Endodermal cell (in vitro differentiated cells): ENCODE data around the gene AXIN2. TPM values are rescaled to one million over a fixed set of nuclear protein-coding genes. Genes with fewer than 3 reads are reported as not detected.

Experiments used
- DNase-seq: peaks from one replicate; pipeline ENCODE4 v3.0.0-alpha.2; 2017
- H3K27ac ChIP-seq: 2 replicates; pipeline ENCODE4 v1.5.1; 2013; ENCODE audit warnings: mild to moderate bottlenecking, low read depth, low read length, moderate library complexity
- H3K27me3 ChIP-seq: 2 replicates; pipeline ENCODE4 v1.6.1; 2013; ENCODE audit warnings: mild to moderate bottlenecking, low read length, moderate library complexity; ENCODE audit not compliant: insufficient read depth, control insufficient read depth, poor library complexity, severe bottlenecking
- H3K36me3 ChIP-seq: 2 replicates; pipeline ENCODE4 v1.7.0; 2013; ENCODE audit warnings: mild to moderate bottlenecking, low read length, moderate library complexity; ENCODE audit not compliant: control insufficient read depth, insufficient read depth
- H3K4me1 ChIP-seq: one replicate; pipeline ENCODE4 v1.7.0; 2013; ENCODE audit warnings: low read length; ENCODE audit not compliant: control insufficient read depth, insufficient read depth
- H3K4me3 ChIP-seq: 2 replicates; pipeline ENCODE4 v1.5.1; 2013; ENCODE audit warnings: mild to moderate bottlenecking, low read length, moderate library complexity
- H3K9ac ChIP-seq: 2 replicates; pipeline ENCODE4 v1.6.1; 2013; ENCODE audit warnings: mild to moderate bottlenecking, low read length, moderate library complexity; ENCODE audit not compliant: poor library complexity, severe bottlenecking; ENCODE audit errors: extremely low read depth
- H3K9me3 ChIP-seq: 2 replicates; pipeline ENCODE4 v1.6.1; 2013; ENCODE audit warnings: mild to moderate bottlenecking, low read length, moderate library complexity; ENCODE audit not compliant: control insufficient read depth
- H3K27ac Mint-ChIP-seq: 2 replicates; pipeline ENCODE4 v1.8.0; 2020; ENCODE audit warnings: mixed read lengths
- H3K27me3 Mint-ChIP-seq: 2 replicates; pipeline ENCODE4 v1.8.0; 2021; ENCODE audit warnings: mild to moderate bottlenecking, mixed read lengths; ENCODE audit not compliant: insufficient read depth
- H3K36me3 Mint-ChIP-seq: 2 replicates; pipeline ENCODE4 v1.8.0; 2020; ENCODE audit warnings: low read depth, mixed read lengths
- H3K4me1 Mint-ChIP-seq: 2 replicates; pipeline ENCODE4 v1.8.0; 2020; ENCODE audit warnings: mixed read lengths
- H3K4me3 Mint-ChIP-seq: 2 replicates; pipeline ENCODE4 v1.8.0; 2020; ENCODE audit warnings: mild to moderate bottlenecking, moderate library complexity, mixed read lengths
- H3K9me3 Mint-ChIP-seq: 2 replicates; pipeline ENCODE4 v1.8.0; 2020; ENCODE audit warnings: mild to moderate bottlenecking, mixed read lengths
- CTCF ChIP-seq: fragments of 200-600 bp; sonication (generic); conservative IDR thresholded peaks from 2 replicates; pipeline ENCODE4 v1.5.0; 2021; ENCODE audit warnings: antibody characterized with exemption, mild to moderate bottlenecking
- WGBS, 2 experiments: methylation state at CpG; one replicate each; pipeline versions ENCODE4 v1.1.5 to v1.1.7; 2013; ENCODE audit warnings: missing lambda C conversion rate in 2 of 2, mixed read lengths in 1 of 2; ENCODE audit not compliant: insufficient coverage in 1 of 2, insufficient read length in 1 of 2; 5-methylcytosine and 5-hydroxymethylcytosine counted together
- total RNA-seq, 2 donors: library from RNA; stranded (reverse); fragmentation: NEBNext Ultra II Directional in 1 of 2; extraction: Animal tissue kit (Norgen Biotek cat#: 25700) in 1 of 2; gene quantifications; 2 replicates in 1 of 2; 3 replicates in 1 of 2; pipeline ENCODE4 v1.2.1, GENCODE V29; 2021

AXIN2 gene
- total RNA-seq, 2 donors from 2014 or later = 40.1 to 53.2 TPM

- H3K4me1 Mint-ChIP-seq = peaks cover 53% of the 10 kb centered on the region
- peaks cover 86% of the 10 kb centered on the region for H3K36me3 ChIP-seq
- no peak for TF ChIP-seq CTCF
- H3K27me3 Mint-ChIP-seq = no peaks in the 10 kb centered on the region
- peak overlapping the region; percentile 88 for H3K27ac Mint-ChIP-seq
- no peak overlapping the region for H3K9ac ChIP-seq
- H3K27me3 ChIP-seq = no peaks in the 10 kb centered on the region
- no peaks in the 10 kb centered on the region for H3K9me3 ChIP-seq
- no peaks in the 10 kb centered on the region for H3K9me3 Mint-ChIP-seq
- H3K4me1 ChIP-seq = peaks cover 17% of the 10 kb centered on the region
- WGBS, 2 experiments = 60 to 88% methylated on average over 13 to 17 of the region's 17 CpGs
- H3K27ac ChIP-seq = peak overlapping the region; percentile 93
- no peak for DNase-seq
- peaks cover 77% of the 10 kb centered on the region for H3K36me3 Mint-ChIP-seq
- H3K4me3 Mint-ChIP-seq = no peak overlapping the region
- no peak overlapping the region for H3K4me3 ChIP-seq
These were observed 15.5 kb downstream of the AXIN2 start for GRCh38 chr17:65545705-65546523.

- Histone ChIP-seq H3K4me1 (peaks cover 15% of the 10 kb centered on the region), H3K36me3 (peaks cover 92% of the 10 kb centered on the region), H3K27me3 (no peaks in the 10 kb centered on the region), H3K9ac (no peak overlapping the region), H3K27ac (no peak overlapping the region), H3K9me3 (no peaks in the 10 kb centered on the region), H3K4me3 (no peak overlapping the region)
- Mint-ChIP-seq H3K27ac (no peak overlapping the region), H3K36me3 (peaks cover 81% of the 10 kb centered on the region), H3K4me3 (no peak overlapping the region), H3K9me3 (no peaks in the 10 kb centered on the region), H3K27me3 (no peaks in the 10 kb centered on the region), H3K4me1 (peaks cover 45% of the 10 kb centered on the region)
- DNase-seq = no peak
- TF ChIP-seq CTCF = no peak
- WGBS, 2 experiments = 94 to 96% methylated on average over 8 to 11 of the region's 11 CpGs
These were observed 16.8 kb downstream of the AXIN2 start for GRCh38 chr17:65544672-65545071.

- Mint-ChIP-seq H3K9me3 (no peaks in the 10 kb centered on the region), H3K4me3 (no peak overlapping the region), H3K27ac (no peak overlapping the region), H3K36me3 (peaks cover 82% of the 10 kb centered on the region), H3K4me1 (peaks cover 41% of the 10 kb centered on the region), H3K27me3 (no peaks in the 10 kb centered on the region)
- peaks cover 5% of the 10 kb centered on the region for H3K4me1 ChIP-seq
- no peaks in the 10 kb centered on the region for H3K27me3 ChIP-seq
- no peak for DNase-seq
- TF ChIP-seq CTCF = no peak
- peaks cover 91% of the 10 kb centered on the region for H3K36me3 ChIP-seq
- no peaks in the 10 kb centered on the region for H3K9me3 ChIP-seq
- H3K4me3 ChIP-seq = no peak overlapping the region
- H3K27ac ChIP-seq = no peak overlapping the region
- no peak overlapping the region for H3K9ac ChIP-seq
These were observed 18.8 kb downstream of the AXIN2 start for GRCh38 chr17:65542610-65543009.
